ENCODE data around the gene CANX. TPM values are rescaled to one million over a fixed set of nuclear protein-coding genes. Genes with fewer than 3 reads are reported as not detected.
A peak's percentile ranks its signal among the peaks of the same experiment; 100 is the strongest.

The CANX gene
- total RNA-seq, 1 experiment from 2014 or later: 871 TPM

DNA sequence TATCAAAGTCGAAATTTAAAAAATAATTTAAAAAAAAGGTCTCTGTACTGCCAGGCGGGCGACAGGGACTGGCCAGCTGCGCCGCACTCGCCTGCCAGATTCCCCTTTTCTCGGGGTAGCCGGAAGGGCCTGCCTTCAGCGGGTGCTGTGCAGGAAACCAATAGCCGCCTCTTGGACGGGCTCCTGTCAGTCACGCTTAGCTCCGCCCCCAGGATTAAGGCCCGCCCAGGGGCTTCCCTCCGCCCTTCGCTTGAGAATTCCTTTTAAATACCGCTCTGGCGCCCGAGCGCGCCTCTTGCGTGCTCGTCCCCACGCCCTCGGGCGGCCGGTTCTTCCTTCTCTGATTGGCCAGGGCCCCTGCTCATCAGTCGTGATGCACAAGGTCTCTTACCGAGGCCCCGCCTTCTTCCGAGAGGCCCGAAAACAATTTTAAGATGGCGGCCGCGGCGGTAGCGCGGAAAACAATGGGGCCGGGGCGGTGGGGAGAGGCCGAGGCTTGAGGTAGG is 33.7 kb downstream of the CANX start, which contains the start of gene MAML1:
Gene MAML1, plus strand, starts transcription at position 411 of the 506 bp plus-strand sequence. CDS start 291 bp downstream, outside the sequence.
- TF ChIP-seq, protein P1, sequence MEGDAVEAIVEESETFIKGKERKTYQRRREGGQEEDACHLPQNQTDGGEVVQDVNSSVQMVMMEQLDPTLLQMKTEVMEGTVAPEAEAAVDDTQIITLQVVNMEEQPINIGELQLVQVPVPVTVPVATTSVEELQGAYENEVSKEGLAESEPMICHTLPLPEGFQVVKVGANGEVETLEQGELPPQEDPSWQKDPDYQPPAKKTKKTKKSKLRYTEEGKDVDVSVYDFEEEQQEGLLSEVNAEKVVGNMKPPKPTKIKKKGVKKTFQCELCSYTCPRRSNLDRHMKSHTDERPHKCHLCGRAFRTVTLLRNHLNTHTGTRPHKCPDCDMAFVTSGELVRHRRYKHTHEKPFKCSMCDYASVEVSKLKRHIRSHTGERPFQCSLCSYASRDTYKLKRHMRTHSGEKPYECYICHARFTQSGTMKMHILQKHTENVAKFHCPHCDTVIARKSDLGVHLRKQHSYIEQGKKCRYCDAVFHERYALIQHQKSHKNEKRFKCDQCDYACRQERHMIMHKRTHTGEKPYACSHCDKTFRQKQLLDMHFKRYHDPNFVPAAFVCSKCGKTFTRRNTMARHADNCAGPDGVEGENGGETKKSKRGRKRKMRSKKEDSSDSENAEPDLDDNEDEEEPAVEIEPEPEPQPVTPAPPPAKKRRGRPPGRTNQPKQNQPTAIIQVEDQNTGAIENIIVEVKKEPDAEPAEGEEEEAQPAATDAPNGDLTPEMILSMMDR (IDR thresholded peaks at IDR 0.05; ENCODE audit: insufficient read depth in 1 of 2, low read depth in 1 of 2, low read length in 1 of 2, severe bottlenecking in 1 of 2, unreplicated experiment in 1 of 2): no peak
- Mint-ChIP-seq H3K36me3 (ENCODE audit: insufficient read depth, unreplicated experiment) (peaks cover 50% of the 10 kb centered on the region), H3K27ac (ENCODE audit: unreplicated experiment) (peak within 1 kb of the TSS; percentile 85), H3K9me3 (ENCODE audit: unreplicated experiment) (no peaks in the 10 kb centered on the region), H3K4me3 (ENCODE audit: unreplicated experiment) (peak within 1 kb of the TSS; percentile 70), H3K27me3 (ENCODE audit: insufficient read depth, unreplicated experiment) (no peaks in the 10 kb centered on the region), H3K4me1 (ENCODE audit: low read depth, unreplicated experiment) (peaks cover 8% of the 10 kb centered on the region)
- H3K27me3 ChIP-seq (replicated peaks; ENCODE audit: control insufficient read depth, insufficient read depth, low read length): no peaks in the 10 kb centered on the region
- CTCF ChIA-PET: interaction anchor here (0.6 to 1.6 kb wide), 4 partner anchors 47 to 109 kb away, joined by 3 to 5 read pairs (median 4); partner anchors contain the start of gene HNRNPH1
- no peaks in the 10 kb centered on the region for H3K9me3 ChIP-seq
- peaks cover 3% of the 10 kb centered on the region; the same call in 1 of the 2 replicates for H3K36me3 ChIP-seq (ENCODE audit: control insufficient read depth, insufficient read depth, low read length)
- POLR2A ChIA-PET: interaction anchor here (0.6 to 1.3 kb wide), 7 partner anchors 22 to 173 kb away, joined by 3 to 16 read pairs (median 5); partner anchors contain the start of gene HNRNPH1
- peaks cover 13% of the 10 kb centered on the region for H3K4me1 ChIP-seq
- intact Hi-C loops (cut with micrococcal nuclease; ENCODE audit: unreplicated experiment): loop anchor here (1.0 to 2.0 kb wide), 5 partner anchors 22 to 64 kb away; partner anchors contain the start of gene CANX
- no TSS peak for BruUV-seq (replicated peaks)
- peak within 1 kb of the TSS; percentile 78 for H3K4me3 ChIP-seq (ENCODE audit: low read depth, low read length)
- DNase-seq: peak; percentile 100

DNA sequence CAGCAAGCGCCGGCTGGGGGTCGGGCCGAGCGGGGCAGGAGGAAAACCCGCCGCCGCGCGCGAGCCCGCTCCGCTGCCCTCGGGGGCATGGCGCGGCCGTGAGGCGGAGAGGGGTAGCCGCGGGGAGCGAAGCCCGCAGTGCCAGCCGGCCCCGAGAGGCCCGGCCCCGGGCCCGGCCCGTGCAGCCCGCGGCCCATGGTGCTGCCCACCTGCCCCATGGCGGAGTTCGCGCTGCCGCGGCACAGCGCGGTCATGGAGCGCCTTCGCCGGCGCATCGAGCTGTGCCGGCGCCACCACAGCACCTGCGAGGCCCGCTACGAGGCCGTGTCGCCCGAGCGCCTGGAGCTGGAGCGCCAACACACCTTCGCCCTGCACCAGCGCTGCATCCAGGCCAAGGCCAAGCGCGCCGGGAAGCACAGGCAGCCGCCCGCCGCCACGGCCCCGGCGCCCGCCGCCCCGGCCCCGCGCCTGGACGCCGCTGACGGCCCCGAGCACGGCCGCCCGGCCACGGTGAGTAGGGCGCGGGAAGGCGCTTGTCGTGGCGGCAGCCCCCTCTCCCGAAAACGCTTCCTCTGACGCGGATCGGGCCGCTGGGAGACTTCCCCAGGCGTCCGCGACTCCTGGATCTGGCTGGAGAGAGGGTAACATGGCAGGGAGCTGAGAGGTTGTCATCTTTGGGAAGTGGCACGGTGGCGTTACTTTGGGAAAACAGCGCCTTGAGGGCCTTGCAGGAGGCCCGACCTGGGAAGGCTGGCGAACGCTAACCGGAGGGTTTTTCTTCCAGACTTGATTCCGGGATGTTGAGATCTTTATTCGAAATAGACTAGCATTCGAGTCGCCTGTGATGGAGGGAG is 34.4 kb downstream of the CANX start:
- Mint-ChIP-seq H3K27me3 (ENCODE audit: insufficient read depth, unreplicated experiment) (no peaks in the 10 kb centered on the region), H3K4me1 (ENCODE audit: low read depth, unreplicated experiment) (peaks cover 8% of the 10 kb centered on the region), H3K4me3 (ENCODE audit: unreplicated experiment) (peak overlapping the region; percentile 70), H3K9me3 (ENCODE audit: unreplicated experiment) (no peaks in the 10 kb centered on the region), H3K36me3 (ENCODE audit: insufficient read depth, unreplicated experiment) (peaks cover 48% of the 10 kb centered on the region), H3K27ac (ENCODE audit: unreplicated experiment) (peak overlapping the region; percentile 85)
- H3K36me3 ChIP-seq (ENCODE audit: control insufficient read depth, insufficient read depth, low read length): peaks cover 3% of the 10 kb centered on the region; the same call in 1 of the 2 replicates
- POLR2A ChIA-PET: interaction anchor here (0.5 to 1.3 kb wide), 5 partner anchors 9 to 874 kb away, joined by 4 to 16 read pairs (median 7); partner anchors contain the start of genes HNRNPH1 and ZNF354B
- TF ChIP-seq, protein P1 (IDR thresholded peaks at IDR 0.05; ENCODE audit: insufficient read depth in 1 of 2, low read depth in 1 of 2, low read length in 1 of 2, severe bottlenecking in 1 of 2, unreplicated experiment in 1 of 2): no peak
- H3K9me3 ChIP-seq: no peaks in the 10 kb centered on the region
- H3K4me1 ChIP-seq: peaks cover 14% of the 10 kb centered on the region
- intact Hi-C loops (cut with micrococcal nuclease; ENCODE audit: unreplicated experiment): loop anchor here (1.0 to 2.0 kb wide), 5 partner anchors 21 to 63 kb away; partner anchors contain the start of gene CANX
- BruUV-seq (replicated peaks): no TSS peak
- CTCF ChIA-PET: interaction anchor here (0.6 to 1.6 kb wide), 4 partner anchors 30 to 110 kb away, joined by 3 to 5 read pairs (median 4); partner anchors contain the start of gene HNRNPH1
- peak; percentile 55 to 61 for DNase-seq
- H3K4me3 ChIP-seq (ENCODE audit: low read depth, low read length): peak overlapping the region; percentile 78
- H3K27me3 ChIP-seq (replicated peaks; ENCODE audit: control insufficient read depth, insufficient read depth, low read length): no peaks in the 10 kb centered on the region

DNA sequence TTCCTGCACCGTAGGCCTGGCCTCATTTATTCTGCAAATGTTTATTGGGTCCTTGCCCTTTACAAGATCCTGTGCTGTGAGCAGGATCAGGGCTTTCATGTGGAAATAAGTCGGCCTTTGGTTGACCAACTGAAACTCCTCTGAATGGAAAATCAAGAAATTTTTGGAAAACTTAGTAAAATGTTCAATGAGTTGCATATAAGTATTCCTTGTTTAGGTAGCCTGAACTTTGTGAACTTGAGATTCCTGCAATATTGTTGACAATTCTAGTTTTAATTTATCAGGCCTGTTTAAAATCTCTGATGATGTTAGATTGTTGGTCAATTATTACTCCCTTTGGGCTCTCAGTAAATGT is 35.0 kb downstream of the CANX start:
- peaks cover 14% of the 10 kb centered on the region for H3K4me1 ChIP-seq
- POLR2A ChIA-PET: no interaction called here
- Mint-ChIP-seq H3K27ac (ENCODE audit: unreplicated experiment) (peak overlapping the region; percentile 85), H3K9me3 (ENCODE audit: unreplicated experiment) (no peaks in the 10 kb centered on the region), H3K36me3 (ENCODE audit: insufficient read depth, unreplicated experiment) (peaks cover 52% of the 10 kb centered on the region), H3K4me3 (ENCODE audit: unreplicated experiment) (peak overlapping the region; percentile 70), H3K4me1 (ENCODE audit: low read depth, unreplicated experiment) (peaks cover 8% of the 10 kb centered on the region), H3K27me3 (ENCODE audit: insufficient read depth, unreplicated experiment) (no peaks in the 10 kb centered on the region)
- intact Hi-C loops (cut with micrococcal nuclease; ENCODE audit: unreplicated experiment): loop anchor here (2.0 kb wide), 2 partner anchors 29 to 55 kb away; no protein-coding TSS in a partner anchor
- no peaks in the 10 kb centered on the region for H3K27me3 ChIP-seq (replicated peaks; ENCODE audit: control insufficient read depth, insufficient read depth, low read length)
- H3K9me3 ChIP-seq: no peaks in the 10 kb centered on the region
- CTCF ChIA-PET: interaction anchor here (1.0 kb wide), 1 partner anchor 29 kb away, joined by 3 read pairs; no protein-coding TSS in a partner anchor
- TF ChIP-seq, protein P1 (IDR thresholded peaks at IDR 0.05; ENCODE audit: insufficient read depth in 1 of 2, low read depth in 1 of 2, low read length in 1 of 2, severe bottlenecking in 1 of 2, unreplicated experiment in 1 of 2): no peak
- no peak for DNase-seq
- BruUV-seq (replicated peaks): no TSS peak
- H3K4me3 ChIP-seq (ENCODE audit: low read depth, low read length): peak overlapping the region; percentile 78
- H3K36me3 ChIP-seq (ENCODE audit: control insufficient read depth, insufficient read depth, low read length): peaks cover 3% of the 10 kb centered on the region; the same call in 1 of the 2 replicates

Measured in Caco-2 (cell line).